DND-41 (cell line): ENCODE data around the gene RHBDD3.
A peak's percentile ranks its signal among the peaks of the same experiment; 100 is the strongest.

Experiments used
- ATAC-seq: fragments of 200-7000 bp; cut with Tn5 transposase; 3 replicates; pipeline ENCODE4 v1.9.1; 2021; ENCODE audit warnings: low read depth; ENCODE audit not compliant: insufficient read depth
- DNase-seq: peaks from one replicate; pipeline ENCODE4 v3.0.0-alpha.2; 2020
- H2AFZ ChIP-seq: 2 replicates; pipeline ENCODE4 v1.6.0; 2012; ENCODE audit warnings: low read depth, low read length
- H3K27ac ChIP-seq: 2 replicates; pipeline ENCODE4 v1.5.1; 2012; ENCODE audit warnings: low read length, inconsistent platforms
- H3K27me3 ChIP-seq: fragments of 200-600 bp; sonication (generic); 2 replicates; pipeline ENCODE4 v1.6.0; 2012; ENCODE audit warnings: low read length, mild to moderate bottlenecking, inconsistent platforms; ENCODE audit not compliant: insufficient read depth, poor library complexity
- H3K36me3 ChIP-seq: 2 replicates; pipeline ENCODE4 v1.5.1; 2012; ENCODE audit warnings: low read length, inconsistent platforms; ENCODE audit not compliant: insufficient read depth
- H3K4me1 ChIP-seq: 2 replicates; pipeline ENCODE4 v1.5.1; 2012; ENCODE audit warnings: mild to moderate bottlenecking, low read length; ENCODE audit not compliant: insufficient read depth
- H3K4me2 ChIP-seq: 2 replicates; pipeline ENCODE4 v1.6.0; 2012; ENCODE audit warnings: mild to moderate bottlenecking, moderate library complexity, low read length, inconsistent platforms; ENCODE audit not compliant: insufficient read depth
- H3K4me3 ChIP-seq, 2 experiments: fragments of 200-600 bp in 1 of 2; shearing (Covaris generic) in 1 of 2; 2 replicates each; pipeline ENCODE4 v1.5.1; 2012 to 2016; ENCODE audit warnings: inconsistent platforms in 2 of 2, low read length in 2 of 2, mild to moderate bottlenecking in 2 of 2, low read depth in 1 of 2, moderate library complexity in 1 of 2
- H3K79me2 ChIP-seq: 2 replicates; pipeline ENCODE4 v1.6.0; 2012; ENCODE audit warnings: low read length, inconsistent platforms; ENCODE audit not compliant: insufficient read depth
- H3K9ac ChIP-seq: 2 replicates; pipeline ENCODE4 v1.6.0; 2012; ENCODE audit warnings: low read depth, mild to moderate bottlenecking, inconsistent platforms, low read length, moderate library complexity
- H3K9me3 ChIP-seq: 2 replicates; pipeline ENCODE4 v1.5.1; 2012; ENCODE audit warnings: low read length, moderate library complexity, mild to moderate bottlenecking, inconsistent platforms; ENCODE audit not compliant: insufficient read depth, severe bottlenecking
- H4K20me1 ChIP-seq: 2 replicates; pipeline ENCODE4 v1.6.0; 2012; ENCODE audit warnings: low read length; ENCODE audit not compliant: insufficient read depth
- CTCF ChIP-seq: IDR thresholded peaks from 2 replicates; pipeline ENCODE4 v1.5.1; 2012; ENCODE audit warnings: borderline replicate concordance, low read length, moderate library complexity, mild to moderate bottlenecking; ENCODE audit not compliant: poor library complexity, severe bottlenecking; ENCODE audit errors: extremely low read depth
- EZH2 ChIP-seq: IDR thresholded peaks from 3 replicates; pipeline ENCODE4 v1.6.1; 2012; ENCODE audit warnings: borderline replicate concordance, low read depth, mild to moderate bottlenecking, moderate library complexity, low read length, inconsistent platforms; ENCODE audit not compliant: severe bottlenecking

Gene RHBDD3

GRCh38 chr22:29306175-29306834 lies 38.5 kb upstream of the RHBDD3 start, which contains the start of gene GAS2L1:
GAS2L1 (plus strand) TSS chr22:29306650; CDS start chr22:29308106, 1,456 bp downstream.
- Histone ChIP-seq H3K4me1 (peaks cover 18% of the 10 kb centered on the region), H3K4me3 (peak within 1 kb of the TSS; percentile 13 to 68; a peak in 3 of 4 replicates), H3K9me3 (no peaks in the 10 kb centered on the region), H3K9ac (peak within 1 kb of the TSS; percentile 43), H3K36me3 (no peaks in the 10 kb centered on the region), H3K27ac (peak within 1 kb of the TSS; percentile 1; the same call in 1 of the 2 replicates), H3K27me3 (peaks cover 11% of the 10 kb centered on the region), H2AFZ (peak within 1 kb of the TSS; percentile 57), H3K4me2 (peak within 1 kb of the TSS; percentile 77), H3K79me2 (no peaks in the 10 kb centered on the region), H4K20me1 (peaks cover 8% of the 10 kb centered on the region; the same call in 1 of the 2 replicates)
- ATAC-seq (peak; percentile 62), DNase-seq (peak; percentile 59)
- peak; percentile 61 for TF ChIP-seq CTCF
- no peak for TF ChIP-seq EZH2

GRCh38 chr22:29305836-29306174 lies 38.0 kb upstream of the RHBDD3 start:
- ATAC-seq (no peak), DNase-seq (no peak)
- H3K27ac ChIP-seq = no peak overlapping the region
- H3K4me2 ChIP-seq = peak overlapping the region; percentile 77
- peaks cover 13% of the 10 kb centered on the region for H4K20me1 ChIP-seq
- H3K79me2 ChIP-seq = no peaks in the 10 kb centered on the region
- peaks cover 18% of the 10 kb centered on the region for H3K4me1 ChIP-seq
- peaks cover 3% of the 10 kb centered on the region for H3K36me3 ChIP-seq
- H3K27me3 ChIP-seq = peaks cover 11% of the 10 kb centered on the region
- peak overlapping the region; percentile 57; the same call in 1 of the 2 replicates for H2AFZ ChIP-seq
- H3K4me3 ChIP-seq = peak overlapping the region in 1 of 2 experiments; percentile 68; a peak in 3 of 4 replicates
- TF ChIP-seq CTCF = no peak
- no peak for TF ChIP-seq EZH2
- H3K9me3 ChIP-seq = no peaks in the 10 kb centered on the region
- peak overlapping the region; percentile 43; the same call in 1 of the 2 replicates for H3K9ac ChIP-seq

GRCh38 chr22:29302681-29303465 lies 35.1 kb upstream of the RHBDD3 start:
- H3K4me1 ChIP-seq = peaks cover 17% of the 10 kb centered on the region
- H3K79me2 ChIP-seq = no peaks in the 10 kb centered on the region
- no peak for ATAC-seq
- no peak overlapping the region for H3K27ac ChIP-seq
- TF ChIP-seq EZH2 (no peak), CTCF (no peak)
- peaks cover 28% of the 10 kb centered on the region for H3K36me3 ChIP-seq
- H3K9ac ChIP-seq = no peak overlapping the region
- peaks cover 11% of the 10 kb centered on the region for H3K27me3 ChIP-seq
- H3K4me2 ChIP-seq = no peak overlapping the region
- H3K4me3 ChIP-seq = no peak overlapping the region
- H3K9me3 ChIP-seq = no peaks in the 10 kb centered on the region
- H4K20me1 ChIP-seq = peaks cover 30% of the 10 kb centered on the region
- no peak for DNase-seq
- H2AFZ ChIP-seq = no peak overlapping the region
